Effector memory CD8-positive, alpha-beta T cell (primary cell): Measurements from ENCODE around the gene SLC16A8.
A peak's percentile ranks its signal among the peaks of the same experiment; 100 is the strongest.
"Not testable (repeated sequence)": the region's sequence is repeated elsewhere in the genome, so short reads cannot be mapped to it uniquely, and the experiment has no call there.

Experiments used
- ATAC-seq: fragments of 150-1000 bp; cut with Tn5 transposase; replicated peaks from 2 replicates; pipeline ENCODE4 v1.10.0; 2021; ENCODE audit warnings: mild to moderate bottlenecking, moderate library complexity
- DNase-seq, 3 experiments: peaks; one replicate each; pipeline ENCODE4 v3.0.0; 2021
- H3K27ac Mint-ChIP-seq, 2 donors: one replicate each; pipeline ENCODE4 v1.8.0; 2022; ENCODE audit warnings: mild to moderate bottlenecking in 2 of 2, mixed read lengths in 2 of 2, moderate library complexity in 2 of 2
- H3K27me3 Mint-ChIP-seq, 2 donors: one replicate each; pipeline ENCODE4 v1.8.0; 2022; ENCODE audit warnings: mixed read lengths in 2 of 2
- H3K36me3 Mint-ChIP-seq: one replicate; pipeline ENCODE4 v1.8.0; 2022; ENCODE audit warnings: mild to moderate bottlenecking, moderate library complexity, mixed read lengths; ENCODE audit not compliant: insufficient read depth
- H3K4me1 Mint-ChIP-seq, 2 donors: one replicate each; pipeline ENCODE4 v1.8.0; 2022; ENCODE audit warnings: low read depth in 2 of 2, mixed read lengths in 2 of 2
- H3K4me3 Mint-ChIP-seq, 2 donors: one replicate each; pipeline ENCODE4 v1.8.0; 2022; ENCODE audit warnings: mild to moderate bottlenecking in 2 of 2, mixed read lengths in 2 of 2, moderate library complexity in 2 of 2
- H3K9me3 Mint-ChIP-seq, 2 donors: one replicate each; pipeline ENCODE4 v1.8.0; 2022; ENCODE audit warnings: mixed read lengths in 2 of 2

The SLC16A8 gene

GRCh38 chr22:38086942-38087341 is 3.0 kb upstream of the SLC16A8 start:
- no peaks in the 10 kb centered on the region for H3K36me3 Mint-ChIP-seq
- no peak overlapping the region for H3K27ac Mint-ChIP-seq
- H3K27me3 Mint-ChIP-seq, result peaks cover 18 to 28% of the 10 kb centered on the region in 2 donors
- peaks cover 0 to 3% of the 10 kb centered on the region in 2 donors for H3K4me1 Mint-ChIP-seq
- no peak for DNase-seq
- no peaks in the 10 kb centered on the region for H3K9me3 Mint-ChIP-seq
- ATAC-seq, result no peak
- H3K4me3 Mint-ChIP-seq, result no peak overlapping the region

DNA sequence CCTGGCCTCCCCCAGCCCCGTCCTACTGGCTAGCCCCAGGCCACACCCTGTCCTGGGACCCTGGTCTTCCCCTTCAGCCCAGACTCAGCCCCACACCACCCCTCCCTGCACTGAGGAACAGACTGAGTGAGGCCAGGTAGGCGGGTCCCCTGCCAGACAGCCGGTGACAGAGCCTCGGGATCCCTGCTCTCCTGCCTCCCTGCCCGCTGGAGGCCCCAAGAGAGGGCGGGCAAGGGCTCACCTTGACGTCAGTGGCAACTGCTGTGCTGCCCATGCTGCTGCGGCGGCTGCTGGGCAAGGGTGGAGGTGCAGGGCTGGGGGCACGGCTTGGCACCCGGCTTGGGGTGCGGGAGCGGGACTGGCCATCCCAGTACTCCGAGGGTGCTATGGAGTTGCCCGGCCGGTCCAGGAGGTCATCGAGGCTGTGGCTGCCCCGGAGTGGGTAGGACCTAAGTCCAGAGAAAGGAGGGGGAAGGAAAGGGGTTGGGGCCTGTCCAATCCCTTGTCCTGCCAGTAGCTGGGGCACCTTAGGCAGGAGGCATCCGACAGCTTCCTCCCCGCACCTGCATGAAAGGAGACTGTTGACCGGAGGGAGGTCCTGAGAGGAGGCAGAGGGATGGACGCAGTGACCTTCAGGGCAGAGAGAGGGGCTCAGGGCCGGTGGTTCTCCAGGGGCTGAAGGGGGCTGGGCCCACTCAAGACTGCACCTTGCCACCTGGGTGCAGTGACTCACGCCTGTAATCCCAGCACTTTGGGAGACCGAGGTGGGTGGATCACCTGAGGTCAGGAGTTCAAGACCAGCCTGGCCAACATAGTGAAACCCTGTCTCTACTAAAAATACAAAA is 2.2 kb upstream of the SLC16A8 start:
- Mint-ChIP-seq H3K4me1 (peaks cover 0 to 3% of the 10 kb centered on the region in 2 donors), H3K36me3 (no peaks in the 10 kb centered on the region), H3K27ac (no peak overlapping the region), H3K4me3 (no peak overlapping the region), H3K9me3 (no peaks in the 10 kb centered on the region), H3K27me3 (peaks cover 18 to 32% of the 10 kb centered on the region in 2 donors)
- no peak for DNase-seq
- no peak for ATAC-seq

- Mint-ChIP-seq H3K36me3 (no peaks in the 10 kb centered on the region), H3K4me3 (no peak overlapping the region), H3K9me3 (no peaks in the 10 kb centered on the region), H3K27me3 (peaks cover 18 to 33% of the 10 kb centered on the region in 2 donors), H3K27ac (no peak overlapping the region), H3K4me1 (peaks cover 0 to 3% of the 10 kb centered on the region in 2 donors)
- ATAC-seq, result no peak
- DNase-seq, result no peak
Observed at GRCh38 chr22:38085501-38085900, 1.5 kb upstream of the SLC16A8 start.

GRCh38 chr22:38085056-38085455 is 1.1 kb upstream of the SLC16A8 start:
- no peaks in the 10 kb centered on the region for H3K9me3 Mint-ChIP-seq
- no peak overlapping the region for H3K4me3 Mint-ChIP-seq
- H3K27ac Mint-ChIP-seq, result no peak overlapping the region
- no peak for ATAC-seq
- H3K4me1 Mint-ChIP-seq, result peaks cover 0 to 3% of the 10 kb centered on the region in 2 donors
- peaks cover 22 to 37% of the 10 kb centered on the region in 2 donors for H3K27me3 Mint-ChIP-seq
- DNase-seq, result no peak
- no peaks in the 10 kb centered on the region for H3K36me3 Mint-ChIP-seq

- Mint-ChIP-seq H3K27me3 (peaks cover 24 to 44% of the 10 kb centered on the region in 2 donors), H3K4me3 (peak overlapping the region in 1 of 2 donors; percentile 14), H3K36me3 (no peaks in the 10 kb centered on the region), H3K4me1 (peaks cover 0 to 2% of the 10 kb centered on the region in 2 donors), H3K27ac (no peak overlapping the region), H3K9me3 (no peaks in the 10 kb centered on the region)
- DNase-seq (no peak), ATAC-seq (no peak)
Observed at GRCh38 chr22:38082986-38083710, 836 bp downstream of the SLC16A8 start.

DNA sequence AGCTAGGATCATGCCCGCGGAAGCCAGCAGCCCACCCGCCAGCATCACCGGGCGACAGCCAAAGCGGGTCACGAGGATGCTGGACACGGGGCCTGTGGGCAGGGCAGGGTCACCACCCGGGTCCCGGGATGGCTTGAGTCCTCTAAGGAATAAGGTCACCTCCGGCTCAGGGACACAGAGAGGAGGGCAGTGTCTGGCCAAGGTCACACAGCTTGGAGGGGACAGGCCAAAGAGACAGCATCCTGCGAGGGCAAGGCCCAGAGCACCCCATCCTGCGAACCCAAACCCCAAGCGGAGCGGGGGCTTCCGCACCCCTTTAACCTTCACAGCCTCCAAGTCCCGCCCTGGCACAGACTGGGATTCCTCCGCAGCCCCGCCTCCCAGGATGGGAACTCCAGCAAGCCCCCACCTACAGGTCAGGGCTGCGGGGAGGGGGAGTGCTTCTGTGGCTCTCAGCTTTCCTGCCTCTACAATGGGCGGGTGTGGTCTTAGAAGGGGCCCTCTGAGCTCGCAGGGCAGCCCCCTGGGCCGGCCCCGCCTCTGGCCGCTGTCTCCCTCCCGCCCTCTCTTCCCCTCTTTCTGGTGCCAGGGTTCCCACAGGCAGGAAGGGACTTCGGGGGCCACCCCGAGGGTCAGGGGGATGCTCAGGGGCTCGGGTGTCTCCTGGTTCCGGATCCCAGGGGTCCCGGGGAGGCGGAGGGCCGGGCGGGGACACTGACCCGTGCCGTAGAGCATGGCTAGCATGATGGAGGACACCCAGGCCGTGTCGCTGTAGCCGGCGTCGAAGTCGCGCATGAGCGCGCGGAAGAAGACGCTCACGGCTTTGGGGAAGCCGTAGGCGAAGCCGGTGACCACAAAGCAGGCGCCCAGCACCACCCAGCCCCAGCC is 1.8 kb downstream of the SLC16A8 start:
- ATAC-seq (peak; percentile 37), DNase-seq (no peak)
- Mint-ChIP-seq H3K4me3 (peak overlapping the region in 1 of 2 donors; percentile 41), H3K4me1 (peaks cover 1 to 2% of the 10 kb centered on the region in 2 donors), H3K27me3 (peaks cover 15 to 35% of the 10 kb centered on the region in 2 donors), H3K36me3 (no peaks in the 10 kb centered on the region), H3K27ac (no peak overlapping the region), H3K9me3 (no peaks in the 10 kb centered on the region)

- no peak for ATAC-seq
Observed at GRCh38 chr22:38081636-38081940, 2.4 kb downstream of the SLC16A8 start.

DNA sequence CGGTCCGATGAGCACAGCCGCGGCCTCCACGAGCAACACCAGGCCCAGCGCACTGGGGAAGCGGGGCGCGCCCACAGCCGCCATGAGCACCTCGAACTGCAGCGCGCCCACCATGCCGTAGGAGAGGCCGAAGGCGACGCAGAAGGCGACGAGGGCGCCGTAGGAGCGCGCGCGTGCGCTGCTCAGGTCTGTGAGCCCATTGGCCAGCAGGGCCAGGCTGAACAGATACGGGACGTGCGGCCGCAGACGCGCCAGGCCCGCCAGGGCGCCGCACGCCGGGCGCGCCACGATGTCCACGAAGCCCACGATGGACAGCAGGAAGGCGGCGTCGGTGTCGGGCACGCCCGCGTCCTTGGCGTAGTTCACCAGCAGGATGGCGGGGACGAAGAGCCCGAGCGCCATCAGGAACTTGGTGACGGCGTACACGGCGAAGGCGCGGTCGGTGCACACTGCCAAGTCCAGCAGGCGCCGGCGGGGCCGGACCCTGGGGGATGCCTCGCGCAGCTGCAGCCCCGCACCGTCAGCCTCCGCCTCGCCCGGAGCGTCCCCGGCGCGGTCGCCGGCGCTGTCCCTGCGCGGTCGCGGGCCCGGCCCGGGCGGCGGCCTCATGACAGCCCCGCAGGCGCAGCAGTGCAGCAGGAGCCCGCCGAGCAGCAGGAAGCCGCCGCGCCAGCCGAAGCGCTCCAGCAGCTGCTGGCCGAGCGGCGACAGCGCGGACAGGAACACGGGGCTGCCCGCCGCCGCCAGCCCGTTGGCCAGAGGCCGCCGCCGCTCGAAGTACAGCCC is 2.9 kb downstream of the SLC16A8 start:
- H3K4me3 Mint-ChIP-seq, result peak overlapping the region in 1 of 2 donors; percentile 29
- peaks cover 15 to 34% of the 10 kb centered on the region in 2 donors for H3K27me3 Mint-ChIP-seq
- DNase-seq (no peak), ATAC-seq (peak; percentile 50)
- peaks cover 6% of the 10 kb centered on the region for H3K36me3 Mint-ChIP-seq
- H3K27ac Mint-ChIP-seq, result no peak overlapping the region
- H3K4me1 Mint-ChIP-seq, result peaks cover 1 to 5% of the 10 kb centered on the region in 2 donors
- no peaks in the 10 kb centered on the region for H3K9me3 Mint-ChIP-seq

More at GRCh38 chr22:38081636-38081940, 2.4 kb downstream of the SLC16A8 start:
- no peak for DNase-seq
- Mint-ChIP-seq H3K36me3 (peaks cover 1% of the 10 kb centered on the region), H3K4me1 (peaks cover 1 to 5% of the 10 kb centered on the region in 2 donors), H3K4me3 (peak overlapping the region in 1 of 2 donors; percentile 41), H3K9me3 (no peaks in the 10 kb centered on the region), H3K27me3 (peaks cover 15 to 34% of the 10 kb centered on the region in 2 donors), H3K27ac (no peak overlapping the region)

GRCh38 chr22:38080474-38080849 is 3.5 kb downstream of the SLC16A8 start:
- Mint-ChIP-seq H3K9me3 (no peaks in the 10 kb centered on the region), H3K4me1 (peaks cover 1 to 5% of the 10 kb centered on the region in 2 donors), H3K4me3 (peak overlapping the region in 1 of 2 donors; percentile 29), H3K36me3 (peaks cover 7% of the 10 kb centered on the region), H3K27me3 (peaks cover 15 to 34% of the 10 kb centered on the region in 2 donors), H3K27ac (no peak overlapping the region)
- ATAC-seq (no peak), DNase-seq (no peak)

- H3K36me3 Mint-ChIP-seq, result peaks cover 7% of the 10 kb centered on the region
- H3K4me3 Mint-ChIP-seq, result no peak overlapping the region
- H3K27ac Mint-ChIP-seq, result no peak overlapping the region
- peaks cover 1 to 5% of the 10 kb centered on the region in 2 donors for H3K4me1 Mint-ChIP-seq
- peaks cover 15 to 34% of the 10 kb centered on the region in 2 donors for H3K27me3 Mint-ChIP-seq
- DNase-seq (no peak), ATAC-seq (no peak)
- H3K9me3 Mint-ChIP-seq, result no peaks in the 10 kb centered on the region
Observed at GRCh38 chr22:38079804-38080203, 4.2 kb downstream of the SLC16A8 start.

DNA sequence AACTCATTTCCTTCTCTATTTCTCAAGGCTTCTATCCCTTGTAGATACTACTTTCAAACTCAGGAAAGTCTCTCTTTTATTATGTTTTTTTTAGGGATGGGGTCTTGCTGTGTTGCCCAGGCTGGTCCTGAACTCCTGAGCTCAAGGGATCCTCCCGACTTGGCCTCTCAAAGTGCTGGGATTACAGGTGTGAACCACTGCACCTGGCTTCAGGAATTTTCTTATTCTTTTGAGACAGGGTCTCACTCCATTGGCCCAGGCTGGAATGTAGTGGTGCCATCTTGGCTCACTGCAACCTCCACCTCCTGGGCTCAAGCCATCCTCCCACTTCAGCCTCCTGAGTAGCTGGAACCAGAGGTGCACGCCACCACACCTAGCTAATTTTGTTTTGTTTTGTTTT is 4.8 kb downstream of the SLC16A8 start:
- H3K9me3 Mint-ChIP-seq, H3K27ac Mint-ChIP-seq, H3K4me1 Mint-ChIP-seq, H3K4me3 Mint-ChIP-seq, DNase-seq, H3K36me3 Mint-ChIP-seq, ATAC-seq: not testable (repeated sequence)
- H3K27me3 Mint-ChIP-seq, result peaks cover 15 to 34% of the 10 kb centered on the region in 2 donors

DNA sequence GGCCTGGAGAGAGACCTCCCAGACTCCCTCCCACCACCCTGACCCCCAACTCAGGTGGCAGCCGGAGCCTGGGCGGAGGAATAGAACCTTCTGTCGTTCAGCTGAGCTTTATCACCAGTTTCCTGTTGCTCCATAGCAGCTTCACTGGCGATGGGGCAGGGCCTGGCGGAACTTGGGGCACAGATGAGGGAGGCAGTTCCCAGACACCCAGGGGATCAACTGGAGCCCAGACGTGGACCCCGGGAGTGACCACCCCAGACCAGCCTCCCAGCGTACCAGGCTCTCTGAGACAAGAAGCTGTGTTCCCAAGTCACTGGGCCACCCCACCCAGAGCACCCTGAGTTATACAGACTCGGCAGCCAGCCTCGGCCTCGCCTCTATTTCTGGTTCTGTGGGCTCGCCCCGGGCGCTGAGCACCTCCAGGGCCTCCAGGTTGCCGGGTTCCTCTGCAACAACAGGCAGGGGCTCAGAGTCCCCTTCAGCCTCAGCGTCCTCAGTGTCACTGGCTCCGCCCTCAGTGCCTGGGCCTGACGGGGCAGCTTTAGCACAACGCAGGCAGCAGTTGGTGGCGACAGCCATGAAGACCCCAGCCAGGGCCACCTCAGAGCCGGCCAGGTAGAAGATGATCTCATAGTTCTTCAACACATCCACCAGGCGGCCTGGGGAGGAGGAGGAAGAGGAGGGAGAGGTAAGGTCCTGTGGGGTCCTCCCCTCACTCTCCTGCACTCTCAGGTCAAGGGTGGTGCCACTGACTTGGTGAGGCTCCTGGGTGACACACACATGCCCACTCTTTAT is 5.7 kb downstream of the SLC16A8 start:
- Mint-ChIP-seq H3K27me3 (peaks cover 15 to 29% of the 10 kb centered on the region in 2 donors), H3K4me3 (no peak overlapping the region), H3K27ac (no peak overlapping the region), H3K9me3 (no peaks in the 10 kb centered on the region), H3K4me1 (peaks cover 1 to 5% of the 10 kb centered on the region in 2 donors), H3K36me3 (peaks cover 7% of the 10 kb centered on the region)
- DNase-seq, result no peak
- no peak for ATAC-seq
